PC-3 (cell line): ENCODE measurements around the gene PCDH9. TPM values are rescaled to one million over a fixed set of nuclear protein-coding genes. Genes with fewer than 3 reads are reported as not detected.

Source experiments
- ATAC-seq: fragments of 200-7000 bp; cut with Tn5 transposase; 2 replicates; pipeline ENCODE4 v1.9.1; 2020; ENCODE audit warnings: mild to moderate bottlenecking, moderate library complexity
- BruUV-seq: library from RNA; stranded (reverse); fragments of 400-500 nt; replicated peaks from 2 replicates; lab custom pipeline; 2021; lab: Mats Ljungman, UMichigan
- CTCF ChIA-PET: fragments of 300-600 bp; sonication (Branson Sonifier 250); formaldehyde crosslinking; loops from one replicate; lab custom pipeline; 2022; ENCODE audit warnings: antibody characterized with exemption; lab: Charles Lee
- POLR2A ChIA-PET: fragments of 300-600 bp; sonication (Branson Sonifier 250); formaldehyde crosslinking; loops from one replicate; lab custom pipeline; 2022; ENCODE audit warnings: antibody characterized with exemption; ENCODE audit not compliant: unreplicated experiment; lab: Charles Lee
- DNase-seq: peaks from one replicate; pipeline ENCODE4 v3.0.0-alpha.2; 2015
- H2AFZ ChIP-seq: fragments of 300-600 bp; sonication (generic); 2 replicates; pipeline ENCODE4 v1.6.0; 2016; ENCODE audit warnings: antibody characterized with exemption, low read length
- H3F3A ChIP-seq: fragments of 300-600 bp; sonication (generic); one replicate; pipeline ENCODE4 v1.6.0; 2017; ENCODE audit warnings: antibody characterized with exemption, low read length, control low read depth, mild to moderate bottlenecking; ENCODE audit not compliant: unreplicated experiment
- H3K27ac ChIP-seq: fragments of 300-600 bp; sonication (generic); 2 replicates; pipeline ENCODE4 v1.5.1; 2016; ENCODE audit warnings: mild to moderate bottlenecking, low read length
- H3K27me3 ChIP-seq: fragments of 300-600 bp; sonication (generic); 2 replicates; pipeline ENCODE4 v1.6.1; 2016; ENCODE audit warnings: low read length, mixed read lengths
- H3K36me3 ChIP-seq: fragments of 300-600 bp; sonication (generic); 2 replicates; pipeline ENCODE4 v1.6.1; 2016; ENCODE audit warnings: low read depth, mixed run types, low read length, mixed read lengths
- H3K4me1 ChIP-seq: fragments of 300-600 bp; sonication (generic); 2 replicates; pipeline ENCODE4 v1.5.1; 2016; ENCODE audit warnings: low read length; ENCODE audit not compliant: insufficient read depth
- H3K4me2 ChIP-seq: fragments of 300-600 bp; sonication (generic); 2 replicates; pipeline ENCODE4 v1.6.0; 2016; ENCODE audit warnings: low read length
- H3K4me3 ChIP-seq: fragments of 300-600 bp; sonication (generic); 2 replicates; pipeline ENCODE4 v1.5.1; 2016; ENCODE audit warnings: mild to moderate bottlenecking, low read length, mixed read lengths
- H3K79me2 ChIP-seq: fragments of 300-600 bp; sonication (generic); 2 replicates; pipeline ENCODE4 v1.6.1; 2017; ENCODE audit warnings: low read length, mixed read lengths
- H3K9ac ChIP-seq: fragments of 300-600 bp; sonication (generic); 2 replicates; pipeline ENCODE4 v1.6.0; 2016; ENCODE audit warnings: mild to moderate bottlenecking, low read length
- H3K9me2 ChIP-seq: fragments of 300-600 bp; sonication (generic); replicated peaks from 2 replicates; pipeline ENCODE4 v1.6.1; 2016; ENCODE audit warnings: mixed run types, low read length, mixed read lengths
- H3K9me3 ChIP-seq: fragments of 300-600 bp; sonication (generic); 2 replicates; pipeline ENCODE4 v1.6.1; 2016; ENCODE audit warnings: low read length, mixed read lengths
- H4K20me1 ChIP-seq: fragments of 300-600 bp; sonication (generic); 2 replicates; pipeline ENCODE4 v1.6.1; 2016; ENCODE audit warnings: low read length, mixed read lengths
- CTCF ChIP-seq: fragments of 300-600 bp; sonication (generic); conservative IDR thresholded peaks from 2 replicates; pipeline ENCODE4 v1.5.1; 2017; ENCODE audit warnings: antibody characterized with exemption, low read depth, mild to moderate bottlenecking, low read length
- EZH2 ChIP-seq: fragments of 300-600 bp; sonication (generic); IDR thresholded peaks from one replicate; pipeline ENCODE4 v1.6.1; 2017; ENCODE audit warnings: antibody characterized with exemption, mild to moderate bottlenecking, low read length; ENCODE audit not compliant: unreplicated experiment
- EZH2phosphoT487 ChIP-seq: fragments of 300-600 bp; sonication (generic); IDR thresholded peaks from 2 replicates; pipeline ENCODE4 v1.6.1; 2018; ENCODE audit warnings: mild to moderate bottlenecking, antibody characterized with exemption, low read length, borderline replicate concordance
- intact Hi-C: fragments of 100-400 bp; cut with micrococcal nuclease; formaldehyde crosslinking; loops from 2 replicates; pipeline ENCODE4 v1.9.0; 2023
- total RNA-seq: library from RNA; depleted of rRNA; stranded (reverse); fragments of >200 nt; gene quantifications from 2 replicates; pipeline ENCODE4 v1.2.3, GENCODE V29; 2014

PCDH9 gene
- total RNA-seq, 1 experiment from 2014 or later = 0.98 TPM

- BruUV-seq = no TSS peak
- no peaks in the 10 kb centered on the region for H3K9me2 ChIP-seq
- H3K79me2 ChIP-seq = no peaks in the 10 kb centered on the region
- no peak overlapping the region for H3K4me3 ChIP-seq
- no peak for TF ChIP-seq EZH2
- TF ChIP-seq EZH2phosphoT487 = no peak
- intact Hi-C loops = no loop called here
- H4K20me1 ChIP-seq = no peaks in the 10 kb centered on the region
- no peaks in the 10 kb centered on the region for H3K27me3 ChIP-seq
- CTCF ChIA-PET = no interaction called here
- H3K27ac ChIP-seq = no peak overlapping the region
- ATAC-seq = no peak
- no peaks in the 10 kb centered on the region for H3K9me3 ChIP-seq
- no peak for DNase-seq
- H3K9ac ChIP-seq = no peak overlapping the region
- H3K4me2 ChIP-seq = no peak overlapping the region
- POLR2A ChIA-PET = no interaction called here
- H2AFZ ChIP-seq = no peak overlapping the region
- H3F3A ChIP-seq = no peaks in the 10 kb centered on the region
- no peaks in the 10 kb centered on the region for H3K36me3 ChIP-seq
- H3K4me1 ChIP-seq = no peaks in the 10 kb centered on the region
These were observed 530.0 kb downstream of the PCDH9 start for GRCh38 chr13:66700117-66700601.

- no peaks in the 10 kb centered on the region for H3F3A ChIP-seq
- no peaks in the 10 kb centered on the region for H4K20me1 ChIP-seq
- BruUV-seq = no TSS peak
- H3K27me3 ChIP-seq = no peaks in the 10 kb centered on the region
- POLR2A ChIA-PET = no interaction called here
- no peaks in the 10 kb centered on the region for H3K36me3 ChIP-seq
- H3K4me2 ChIP-seq = no peak overlapping the region
- H3K4me3 ChIP-seq = no peak overlapping the region
- no peaks in the 10 kb centered on the region for H3K9me3 ChIP-seq
- H3K9ac ChIP-seq = no peak overlapping the region
- no peaks in the 10 kb centered on the region for H3K9me2 ChIP-seq
- H3K79me2 ChIP-seq = no peaks in the 10 kb centered on the region
- no peak overlapping the region for H3K27ac ChIP-seq
- no peak for ATAC-seq
- H2AFZ ChIP-seq = no peak overlapping the region
- TF ChIP-seq CTCF (no peak), EZH2 (no peak), EZH2phosphoT487 (no peak)
- no peaks in the 10 kb centered on the region for H3K4me1 ChIP-seq
- intact Hi-C loops = no loop called here
- no peak for DNase-seq
- CTCF ChIA-PET = no interaction called here
These were observed 536.5 kb downstream of the PCDH9 start for GRCh38 chr13:66693656-66694055.

- no peaks in the 10 kb centered on the region for H3K27me3 ChIP-seq
- no peak overlapping the region for H3K27ac ChIP-seq
- BruUV-seq = no TSS peak
- DNase-seq = no peak
- no peaks in the 10 kb centered on the region for H3K9me3 ChIP-seq
- no peaks in the 10 kb centered on the region for H4K20me1 ChIP-seq
- H3K4me3 ChIP-seq = no peak overlapping the region
- intact Hi-C loops = no loop called here
- no peaks in the 10 kb centered on the region for H3K9me2 ChIP-seq
- H3F3A ChIP-seq = no peaks in the 10 kb centered on the region
- H2AFZ ChIP-seq = no peak overlapping the region
- POLR2A ChIA-PET = no interaction called here
- H3K4me1 ChIP-seq = no peaks in the 10 kb centered on the region
- CTCF ChIA-PET = no interaction called here
- TF ChIP-seq EZH2phosphoT487 (no peak), EZH2 (no peak), CTCF (no peak)
- H3K4me2 ChIP-seq = no peak overlapping the region
- H3K36me3 ChIP-seq = no peaks in the 10 kb centered on the region
- no peak for ATAC-seq
- H3K9ac ChIP-seq = no peak overlapping the region
- no peaks in the 10 kb centered on the region for H3K79me2 ChIP-seq
These were observed 539.0 kb downstream of the PCDH9 start for GRCh38 chr13:66691149-66691548.
